Glomerular visceral epithelial cell (primary cell): ENCODE measurements around the gene PEX14.
A peak's percentile ranks its signal among the peaks of the same experiment; 100 is the strongest.
"Not testable (repeated sequence)": the region's sequence is repeated elsewhere in the genome, so short reads cannot be mapped to it uniquely, and the experiment has no call there.

Source experiments
- DNase-seq: peaks from one replicate; pipeline ENCODE4 v3.0.0-alpha.2; 2016; ENCODE audit errors: extremely low spot score

Gene PEX14

DNA sequence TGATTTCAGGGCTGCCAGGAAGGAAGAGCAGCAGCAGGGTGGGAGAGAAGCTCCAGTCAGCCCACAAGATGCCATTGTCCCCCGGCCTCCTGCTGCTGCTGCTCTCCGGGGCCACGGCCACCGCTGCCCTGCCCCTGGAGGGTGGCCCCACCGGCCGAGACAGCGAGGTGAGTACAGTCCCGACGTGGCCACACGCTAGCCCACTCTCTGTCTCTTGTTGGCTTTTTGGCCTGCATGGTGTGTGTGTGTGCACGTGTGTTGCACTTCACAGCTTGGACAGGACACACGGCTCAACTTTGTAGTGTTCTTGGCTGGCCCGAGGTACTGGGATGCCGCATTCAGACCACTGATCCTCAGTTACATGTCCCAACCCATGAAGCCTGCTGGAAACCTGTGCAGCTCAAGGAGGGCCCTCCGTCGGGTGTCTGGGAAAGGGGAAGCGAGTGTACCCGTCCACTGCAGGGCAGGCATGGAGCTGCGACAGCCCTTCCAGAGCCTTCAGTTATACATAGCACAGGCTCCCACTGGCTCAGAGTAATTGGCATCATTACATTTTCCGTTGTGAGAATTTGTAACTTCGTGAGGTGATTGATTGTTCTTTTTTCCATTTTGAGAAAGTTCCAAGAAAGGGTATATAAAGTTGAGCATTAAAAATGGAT, 24.5 kb upstream of the PEX14 start:
- DNase-seq = no peak

- no peak for DNase-seq
Observed at GRCh38 chr1:10450836-10451235, 23.9 kb upstream of the PEX14 start.

GRCh38 chr1:10451287-10451686, 23.5 kb upstream of the PEX14 start:
- no peak for DNase-seq

- DNase-seq = no peak
Observed at GRCh38 chr1:10456048-10456447, 18.7 kb upstream of the PEX14 start.

- DNase-seq = no peak
Observed at GRCh38 chr1:10456661-10457060, 18.1 kb upstream of the PEX14 start.

DNA sequence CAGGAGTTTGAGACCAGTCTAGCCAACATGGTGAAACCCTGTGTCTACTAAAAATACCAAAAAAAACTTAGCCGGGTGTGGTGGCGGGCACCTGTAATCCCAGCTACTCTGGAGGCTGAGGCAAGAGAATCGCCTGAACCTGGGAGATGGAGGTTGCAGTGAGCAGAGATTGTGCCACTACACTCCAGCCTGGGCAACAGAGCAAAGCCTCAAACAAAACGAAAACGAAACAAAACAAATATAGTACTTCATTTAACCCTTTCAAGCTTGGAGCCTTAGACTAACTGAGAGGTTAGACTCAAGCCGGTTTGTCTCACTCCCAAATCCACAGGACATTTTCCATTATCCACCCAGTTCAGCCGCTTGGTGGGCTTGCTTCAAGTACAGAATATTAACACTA, 17.3 kb upstream of the PEX14 start:
- DNase-seq = not testable (repeated sequence)

DNA sequence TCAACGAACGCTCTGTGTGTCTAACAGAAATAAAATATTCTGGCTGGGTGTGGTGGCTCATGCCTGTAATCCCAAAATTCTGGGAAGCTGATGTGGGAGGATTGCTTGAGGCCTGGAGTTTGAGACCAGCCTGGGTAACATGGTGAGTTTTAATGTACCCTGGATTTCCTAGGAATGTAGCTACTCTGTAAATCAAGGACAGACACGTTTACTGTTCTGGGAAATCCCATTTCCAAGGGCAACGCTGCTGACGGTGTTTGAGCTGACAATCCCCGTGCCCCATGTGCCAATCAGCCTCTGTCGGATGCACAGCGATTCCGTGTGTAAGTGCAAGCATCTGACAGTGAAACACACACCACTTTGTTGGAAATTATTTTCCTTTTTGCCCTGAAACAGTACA, 16.9 kb upstream of the PEX14 start:
- no peak for DNase-seq

- peak; percentile 89 for DNase-seq
Observed at GRCh38 chr1:10459184-10459583, 15.6 kb upstream of the PEX14 start.

DNA sequence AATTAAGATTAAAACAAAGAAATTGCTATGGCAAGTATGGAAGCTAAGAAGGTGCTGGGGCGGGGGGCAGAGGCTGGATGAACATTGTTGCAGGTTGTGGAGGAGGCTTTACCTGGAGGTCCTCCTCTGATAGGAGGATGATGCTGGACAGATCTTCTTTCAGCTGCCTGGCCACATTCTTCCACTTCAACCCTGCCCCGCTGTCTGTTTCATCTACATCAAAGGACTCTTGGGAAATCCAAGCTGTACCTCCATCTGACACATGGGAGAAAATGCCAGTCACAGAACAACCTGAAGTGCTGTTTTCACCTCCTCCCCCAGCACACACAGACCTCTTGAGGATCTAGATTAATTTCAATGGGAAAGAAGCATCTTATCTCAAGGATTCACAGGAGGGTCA, 7.7 kb upstream of the PEX14 start:
- no peak for DNase-seq

DNA sequence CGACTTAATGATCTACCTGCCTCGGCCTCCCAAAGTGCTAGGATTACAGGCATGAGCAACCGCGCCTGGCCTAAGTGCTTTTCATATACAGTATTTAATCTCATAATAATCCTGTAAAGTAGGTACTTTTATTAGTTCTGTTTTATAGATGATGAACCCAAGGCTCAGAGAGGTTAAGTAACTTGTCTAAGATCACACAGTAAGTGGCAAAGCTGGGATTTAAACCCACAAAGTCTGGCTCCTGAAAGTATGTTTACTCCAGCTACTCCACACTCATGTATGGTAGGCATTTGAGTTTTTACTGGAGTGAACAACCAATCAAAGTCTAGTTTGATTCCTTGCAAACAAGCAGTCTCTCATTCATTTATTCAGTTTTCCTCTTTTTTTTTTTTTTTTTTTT, 4.7 kb upstream of the PEX14 start:
- DNase-seq = no peak

DNA sequence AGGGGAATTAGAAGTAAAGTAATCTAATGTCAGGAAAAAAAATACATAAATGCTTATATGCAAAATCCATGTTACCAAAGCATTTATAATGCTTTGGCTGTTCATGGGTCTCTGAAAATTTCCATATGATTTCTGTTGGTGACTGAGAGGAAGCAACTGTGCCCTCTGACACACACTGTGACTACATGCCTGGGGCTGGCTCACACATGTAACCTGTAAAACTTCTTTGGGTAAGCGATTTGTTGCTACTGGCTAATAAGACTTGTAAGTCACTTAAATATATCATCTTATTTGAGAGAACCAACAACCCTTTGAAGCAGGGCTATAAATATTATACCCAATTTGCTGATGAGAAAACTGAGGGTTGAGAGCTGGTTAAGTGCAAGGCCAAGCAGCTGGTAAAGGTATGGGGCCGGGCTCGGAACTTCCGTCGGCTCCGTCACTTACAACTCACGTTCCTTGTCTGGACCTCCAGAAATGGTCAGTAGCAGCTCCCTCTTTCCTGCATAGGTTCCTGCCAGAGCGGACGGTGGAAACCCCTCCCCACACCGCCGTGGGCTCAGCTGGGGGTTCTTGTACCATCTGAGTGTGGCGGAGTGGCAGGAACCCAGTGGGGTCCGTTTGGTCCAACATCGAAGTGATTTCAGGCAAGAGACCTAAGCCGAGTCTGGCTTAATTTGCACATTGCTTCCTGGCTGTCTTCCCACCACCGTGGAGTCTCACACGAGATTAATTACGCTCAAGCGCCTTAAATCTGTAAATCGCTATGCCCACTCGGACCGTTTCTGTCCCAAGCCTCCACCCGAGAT, 3.1 kb upstream of the PEX14 start:
- no peak for DNase-seq

GRCh38 chr1:10472220-10473144, 2.3 kb upstream of the PEX14 start, which contains the start of gene DFFA:
DFFA (minus strand) TSS chr1:10472529; CDS start chr1:10472458, 71 bp downstream.
- DNase-seq = peak; percentile 94

- no peak for DNase-seq
Observed at GRCh38 chr1:10473145-10473765, 1.5 kb upstream of the PEX14 start.

DNA sequence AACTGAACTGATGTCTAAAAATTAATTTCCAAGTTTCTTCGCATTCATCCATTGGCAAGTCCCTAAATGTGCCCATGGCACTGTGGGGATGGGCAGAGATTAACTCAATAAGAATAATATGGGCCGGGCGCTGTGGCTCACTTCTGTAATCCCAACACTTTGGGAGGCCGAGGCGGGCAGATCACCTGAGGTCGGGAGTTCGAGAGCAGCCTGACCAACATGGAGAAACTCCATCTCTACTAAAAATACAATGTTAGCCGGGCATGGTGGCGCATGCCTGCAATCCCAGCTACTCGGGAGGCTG, 489 bp upstream of the PEX14 start:
- not testable (repeated sequence) for DNase-seq

- no peak for DNase-seq
Observed at GRCh38 chr1:10475510-10475909, 760 bp downstream of the PEX14 start.

DNA sequence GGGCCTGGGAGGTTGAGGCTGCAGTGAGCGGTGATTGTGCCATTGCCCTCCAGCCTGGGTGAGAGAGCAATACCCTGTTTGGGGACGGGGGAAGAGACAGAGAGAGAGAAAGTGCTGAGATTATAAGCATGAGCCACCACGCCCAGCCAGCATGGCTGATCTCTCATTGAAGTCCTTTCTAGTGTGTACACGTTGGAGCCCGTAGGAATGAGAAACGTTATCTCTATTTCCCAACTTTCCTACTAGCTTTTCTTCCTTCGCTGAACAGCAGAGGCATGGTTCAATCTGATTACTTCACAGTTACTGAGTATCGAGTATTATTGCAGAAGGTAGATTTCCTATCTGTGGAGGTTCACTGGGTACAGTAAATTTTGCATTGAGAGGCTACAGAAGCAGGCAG, 4.5 kb downstream of the PEX14 start:
- DNase-seq = no peak

- DNase-seq = no peak
Observed at GRCh38 chr1:10480614-10481013, 5.9 kb downstream of the PEX14 start.

DNA sequence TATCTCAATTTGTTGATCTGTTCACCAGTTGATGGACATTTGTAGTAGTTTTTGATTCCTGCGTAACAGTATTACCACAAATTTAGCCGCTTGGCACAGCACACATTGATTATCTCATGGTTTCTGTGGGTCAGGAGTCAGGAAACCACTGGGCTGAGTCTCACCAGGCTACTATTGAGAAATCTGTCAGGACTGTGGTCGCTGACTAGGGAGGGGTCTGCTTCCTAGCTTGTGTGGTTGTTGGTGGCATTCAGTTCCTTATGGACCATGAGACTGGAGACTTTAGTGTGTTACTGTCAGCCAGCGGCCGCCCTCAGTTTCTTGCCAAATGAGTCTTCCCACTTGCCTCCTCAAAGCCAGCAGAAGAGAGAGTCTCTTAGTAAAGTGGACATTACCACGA, 9.8 kb downstream of the PEX14 start:
- no peak for DNase-seq

DNA sequence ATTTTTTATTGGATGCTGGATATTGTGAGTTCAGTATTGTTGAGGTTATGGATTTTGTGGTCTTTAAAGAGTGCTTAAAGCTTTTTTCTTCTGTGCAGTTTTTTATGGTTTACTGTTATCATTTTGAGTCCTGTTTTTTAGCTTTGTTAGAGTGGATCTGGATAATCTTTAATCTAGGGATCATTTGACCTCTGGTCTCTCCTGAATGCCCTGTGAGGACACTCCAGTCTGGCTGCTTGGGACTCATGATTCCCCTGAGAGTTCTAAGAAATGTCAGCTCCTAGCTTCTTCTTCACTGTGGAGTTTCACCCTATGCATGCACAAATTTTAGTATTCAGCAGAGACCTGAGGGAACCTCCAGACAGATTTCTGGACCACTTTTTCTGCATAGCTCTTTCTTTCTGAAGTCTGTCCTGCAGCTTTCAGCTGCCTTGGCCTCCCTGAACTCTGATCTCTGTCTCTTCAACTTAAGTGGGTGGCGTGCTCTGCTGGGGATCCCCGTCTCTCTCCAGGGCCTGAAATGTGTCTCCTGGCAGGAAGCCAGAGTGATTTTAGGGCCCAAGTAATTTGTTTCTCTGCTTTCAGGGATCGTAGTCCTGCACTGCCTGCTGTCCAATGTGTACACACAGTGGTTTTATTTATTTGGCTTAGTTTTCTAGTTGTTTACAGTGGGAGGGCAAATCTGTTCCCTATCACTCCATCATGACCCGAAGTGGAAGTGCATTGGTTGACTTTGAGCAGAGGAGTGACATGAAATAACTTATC, 14.7 kb downstream of the PEX14 start:
- DNase-seq = no peak

GRCh38 chr1:10490286-10490970, 15.7 kb downstream of the PEX14 start:
- peak; percentile 52 for DNase-seq

GRCh38 chr1:10494418-10494753, 19.6 kb downstream of the PEX14 start:
- no peak for DNase-seq
